Activated naive CD8-positive, alpha-beta T cell treated with anti-CD3 and anti-CD28 coated beads, Interleukin-2, amount 50 U/mL, for 24 hours (primary cell): ENCODE data around the gene GRIA1.
"Not testable (repeated sequence)": the region's sequence is repeated elsewhere in the genome, so short reads cannot be mapped to it uniquely, and the experiment has no call there.

Source experiments
- ATAC-seq: fragments of 150-1000 bp; cut with Tn5 transposase; one replicate; pipeline ENCODE4 v1.10.0; 2021
- DNase-seq: peaks from one replicate; pipeline ENCODE4 v3.0.0; 2021
- H3K27ac Mint-ChIP-seq: one replicate; pipeline ENCODE4 v1.8.0; 2021; ENCODE audit warnings: mild to moderate bottlenecking, mixed read lengths
- H3K27me3 Mint-ChIP-seq: one replicate; pipeline ENCODE4 v1.8.0; 2021; ENCODE audit warnings: mixed read lengths
- H3K36me3 Mint-ChIP-seq: one replicate; pipeline ENCODE4 v1.8.0; 2021; ENCODE audit warnings: low read depth, mixed read lengths
- H3K4me1 Mint-ChIP-seq: one replicate; pipeline ENCODE4 v1.8.0; 2021; ENCODE audit warnings: mixed read lengths
- H3K4me3 Mint-ChIP-seq: one replicate; pipeline ENCODE4 v1.8.0; 2021; ENCODE audit warnings: mild to moderate bottlenecking, moderate library complexity, mixed read lengths
- H3K9me3 Mint-ChIP-seq: one replicate; pipeline ENCODE4 v1.8.0; 2021; ENCODE audit warnings: mixed read lengths

Gene GRIA1

GRCh38 chr5:153813901-153814300, 323.4 kb downstream of the GRIA1 start:
- DNase-seq (no peak), ATAC-seq (no peak)
- Mint-ChIP-seq H3K36me3 (no peaks in the 10 kb centered on the region), H3K27me3 (no peaks in the 10 kb centered on the region), H3K4me3 (no peak overlapping the region), H3K27ac (no peak overlapping the region), H3K9me3 (no peaks in the 10 kb centered on the region), H3K4me1 (no peaks in the 10 kb centered on the region)

- Mint-ChIP-seq H3K4me3 (no peak overlapping the region), H3K9me3 (no peaks in the 10 kb centered on the region), H3K27me3 (peaks cover 2% of the 10 kb centered on the region), H3K4me1 (no peaks in the 10 kb centered on the region), H3K27ac (no peak overlapping the region), H3K36me3 (no peaks in the 10 kb centered on the region)
- DNase-seq (no peak), ATAC-seq (no peak)
Measured at GRCh38 chr5:153816870-153817269, 326.4 kb downstream of the GRIA1 start.

DNA sequence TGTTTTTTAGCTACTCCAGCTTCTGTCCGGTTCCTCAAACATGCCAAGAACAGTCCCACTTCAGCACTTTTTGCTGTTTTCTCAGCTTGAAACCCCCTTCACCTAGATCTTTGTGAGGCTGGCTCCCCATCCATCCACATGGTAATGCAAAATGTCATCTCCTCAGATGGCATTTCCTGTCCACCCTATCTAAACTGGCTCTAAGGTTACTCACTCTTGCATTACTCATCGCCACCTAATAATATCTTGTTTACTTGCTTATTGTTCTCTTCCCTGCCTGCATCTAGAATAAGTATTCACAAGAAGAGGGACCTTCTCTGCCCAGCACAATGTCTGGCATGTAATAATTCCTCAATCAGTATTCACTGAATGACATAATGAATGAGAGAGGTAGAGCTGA, 328.2 kb downstream of the GRIA1 start:
- DNase-seq (no peak), ATAC-seq (no peak)
- peaks cover 2% of the 10 kb centered on the region for H3K27me3 Mint-ChIP-seq
- no peaks in the 10 kb centered on the region for H3K9me3 Mint-ChIP-seq
- no peaks in the 10 kb centered on the region for H3K4me1 Mint-ChIP-seq
- H3K36me3 Mint-ChIP-seq = no peaks in the 10 kb centered on the region
- H3K4me3 Mint-ChIP-seq = no peak overlapping the region
- H3K27ac Mint-ChIP-seq = no peak overlapping the region

GRCh38 chr5:153823036-153823435, 332.6 kb downstream of the GRIA1 start:
- ATAC-seq (no peak), DNase-seq (no peak)
- Mint-ChIP-seq H3K4me1 (no peaks in the 10 kb centered on the region), H3K9me3 (no peaks in the 10 kb centered on the region), H3K27ac (no peak overlapping the region), H3K4me3 (no peak overlapping the region), H3K36me3 (no peaks in the 10 kb centered on the region), H3K27me3 (peaks cover 2% of the 10 kb centered on the region)

- Mint-ChIP-seq H3K27ac (no peak overlapping the region), H3K4me3 (no peak overlapping the region), H3K9me3 (peaks cover 6% of the 10 kb centered on the region), H3K27me3 (peaks cover 2% of the 10 kb centered on the region), H3K36me3 (no peaks in the 10 kb centered on the region), H3K4me1 (no peaks in the 10 kb centered on the region)
- ATAC-seq = no peak
- no peak for DNase-seq
Measured at GRCh38 chr5:153824909-153825308, 334.4 kb downstream of the GRIA1 start.

GRCh38 chr5:153827397-153827796, 336.9 kb downstream of the GRIA1 start:
- H3K36me3 Mint-ChIP-seq = no peaks in the 10 kb centered on the region
- no peaks in the 10 kb centered on the region for H3K4me1 Mint-ChIP-seq
- DNase-seq = no peak
- ATAC-seq = no peak
- H3K27me3 Mint-ChIP-seq = no peaks in the 10 kb centered on the region
- H3K27ac Mint-ChIP-seq = no peak overlapping the region
- H3K9me3 Mint-ChIP-seq = peaks cover 6% of the 10 kb centered on the region
- no peak overlapping the region for H3K4me3 Mint-ChIP-seq

DNA sequence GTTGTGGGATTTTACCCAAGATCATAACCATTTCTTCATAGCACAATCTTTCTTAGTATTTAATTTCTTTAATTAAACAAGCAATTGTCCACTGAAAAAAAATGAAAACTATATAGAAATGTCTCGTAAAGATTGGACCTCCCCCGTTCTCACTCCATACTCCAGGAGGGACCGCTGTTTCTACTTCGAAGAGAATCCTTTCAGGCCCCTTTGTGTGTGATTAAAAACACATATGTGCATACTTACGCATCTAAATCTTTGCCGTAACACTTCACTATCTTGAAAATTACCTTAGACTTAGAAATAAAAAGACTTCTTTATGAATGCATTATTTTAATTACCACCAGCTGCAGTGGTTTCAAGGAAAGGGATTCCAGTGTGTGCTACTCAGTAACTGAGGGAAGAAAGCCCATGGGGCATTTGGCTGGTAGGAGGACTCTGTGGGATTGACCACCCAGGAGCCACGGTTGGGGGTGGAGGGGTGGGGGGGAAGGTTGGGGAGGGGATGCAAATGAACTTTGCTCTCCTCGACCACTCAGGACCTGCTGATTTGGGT, 339.1 kb downstream of the GRIA1 start:
- Mint-ChIP-seq H3K4me1 (no peaks in the 10 kb centered on the region), H3K27ac (no peak overlapping the region), H3K4me3 (no peak overlapping the region), H3K9me3 (peaks cover 6% of the 10 kb centered on the region), H3K27me3 (no peaks in the 10 kb centered on the region), H3K36me3 (no peaks in the 10 kb centered on the region)
- DNase-seq = no peak
- ATAC-seq = no peak

DNA sequence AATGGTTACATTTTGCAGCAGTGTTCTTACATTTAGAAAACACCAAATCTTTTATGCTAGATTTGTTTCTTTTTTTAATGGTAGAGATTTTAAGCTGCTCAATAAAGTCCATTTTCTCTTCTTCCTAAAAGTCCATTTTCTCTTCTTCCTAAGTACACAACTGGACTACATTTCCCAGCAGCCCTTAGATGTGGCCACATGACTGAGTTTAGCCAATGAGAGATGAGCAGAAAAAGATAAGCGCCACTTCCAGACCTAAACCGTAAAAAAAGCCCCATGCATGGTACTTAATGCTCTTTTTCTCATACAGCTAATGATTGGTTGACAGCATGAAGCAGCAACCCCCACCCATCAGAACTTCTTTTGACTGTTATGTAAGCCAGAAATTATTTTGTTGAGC, 341.5 kb downstream of the GRIA1 start:
- Mint-ChIP-seq H3K4me3 (no peak overlapping the region), H3K27me3 (no peaks in the 10 kb centered on the region), H3K4me1 (no peaks in the 10 kb centered on the region), H3K27ac (no peak overlapping the region), H3K36me3 (no peaks in the 10 kb centered on the region), H3K9me3 (peaks cover 6% of the 10 kb centered on the region)
- DNase-seq = no peak
- no peak for ATAC-seq

- Mint-ChIP-seq H3K27ac (no peak overlapping the region), H3K27me3 (no peaks in the 10 kb centered on the region), H3K4me1 (no peaks in the 10 kb centered on the region), H3K4me3 (no peak overlapping the region), H3K36me3 (no peaks in the 10 kb centered on the region), H3K9me3 (no peaks in the 10 kb centered on the region)
- DNase-seq = no peak
- ATAC-seq = no peak
Measured at GRCh38 chr5:153835891-153836515, 345.5 kb downstream of the GRIA1 start.

- not testable (repeated sequence) for H3K4me3 Mint-ChIP-seq, H3K9me3 Mint-ChIP-seq, ATAC-seq, H3K4me1 Mint-ChIP-seq, H3K36me3 Mint-ChIP-seq, H3K27ac Mint-ChIP-seq, H3K27me3 Mint-ChIP-seq, DNase-seq
Measured at GRCh38 chr5:153849303-153850113, 359.0 kb downstream of the GRIA1 start.

- no peak for ATAC-seq
- no peak for DNase-seq
- Mint-ChIP-seq H3K4me1 (no peaks in the 10 kb centered on the region), H3K27ac (no peak overlapping the region), H3K9me3 (no peaks in the 10 kb centered on the region), H3K4me3 (no peak overlapping the region), H3K36me3 (no peaks in the 10 kb centered on the region), H3K27me3 (peaks cover 5% of the 10 kb centered on the region)
Measured at GRCh38 chr5:153860195-153860886, 369.9 kb downstream of the GRIA1 start.

DNA sequence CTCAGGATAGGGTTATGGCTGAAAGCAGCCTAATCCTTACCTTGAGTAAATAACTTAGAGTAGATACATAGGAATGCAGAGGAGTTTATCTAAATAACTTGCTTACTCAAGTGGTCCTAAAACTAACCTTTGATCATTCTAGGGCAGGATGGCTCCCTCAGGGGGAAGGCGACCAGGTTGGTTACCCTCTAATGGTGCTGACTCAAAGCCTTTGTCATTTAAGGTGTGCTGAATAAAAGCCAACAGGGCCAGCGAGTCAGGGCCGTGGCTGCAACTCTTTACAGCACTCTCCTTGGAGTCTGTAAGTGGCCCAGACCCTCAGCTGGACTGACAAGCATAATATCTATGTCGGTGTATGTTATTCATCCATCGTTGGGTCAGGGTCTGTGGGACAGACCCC, 372.4 kb downstream of the GRIA1 start:
- H3K4me3 Mint-ChIP-seq, H3K9me3 Mint-ChIP-seq, H3K27me3 Mint-ChIP-seq, H3K36me3 Mint-ChIP-seq, H3K27ac Mint-ChIP-seq, H3K4me1 Mint-ChIP-seq, ATAC-seq, DNase-seq: not testable (repeated sequence)
